B cell (primary cell): ENCODE measurements around the gene PMP22. TPM values are rescaled to one million over a fixed set of nuclear protein-coding genes. Genes with fewer than 3 reads are reported as not detected.

ENCODE experiments used
- ATAC-seq: fragments of 200-7000 bp; cut with Tn5 transposase; one replicate; pipeline ENCODE4 v1.10.0; 2021; ENCODE audit warnings: low read depth, mild to moderate bottlenecking, moderate number of reproducible peaks, moderate library complexity
- CTCF ChIA-PET: fragments of 350-600 bp; sonication (Branson Sonifier 250); formaldehyde crosslinking; loops from one replicate; lab custom pipeline; 2021; ENCODE audit warnings: antibody characterized with exemption, inconsistent platforms; lab: Charles Lee
- POLR2A ChIA-PET: fragments of 350-600 bp; sonication (Branson Sonifier 250); formaldehyde crosslinking; loops from one replicate; lab custom pipeline; 2021; ENCODE audit warnings: antibody characterized with exemption; lab: Charles Lee
- DNase-seq: peaks from one replicate; pipeline ENCODE4 v3.0.0; 2013
- H2AFZ ChIP-seq: 2 replicates; pipeline ENCODE4 v1.6.1; 2012; ENCODE audit warnings: mild to moderate bottlenecking, low read depth, low read length; ENCODE audit not compliant: insufficient read depth, poor library complexity, severe bottlenecking
- H3K27ac ChIP-seq, 2 donors: 1 replicate in 1 of 2; 2 replicates in 1 of 2; pipeline ENCODE4 v1.5.1; 2012 to 2013; ENCODE audit warnings: low read length in 2 of 2, mild to moderate bottlenecking in 2 of 2, moderate library complexity in 1 of 2
- H3K27me3 ChIP-seq, 4 experiments: fragments of 200-600 bp in 1 of 4; sonication (generic) in 1 of 4; replicated peaks in 1 of 4; 1 replicate in 2 of 4; 2 replicates in 2 of 4; pipeline versions ENCODE4 v1.6.1 to v1.7.0; 2013 to 2016; ENCODE audit warnings: low read length in 3 of 4, mild to moderate bottlenecking in 2 of 4, mixed read lengths in 1 of 4, moderate library complexity in 1 of 4; ENCODE audit not compliant: insufficient read depth in 4 of 4, control insufficient read depth in 3 of 4; ENCODE audit errors: control extremely low read depth in 1 of 4
- H3K36me3 ChIP-seq, 2 experiments: replicated peaks in 1 of 2; 1 replicate in 1 of 2; 2 replicates in 1 of 2; pipeline versions ENCODE4 v1.6.1 to v1.7.1; 2013; ENCODE audit warnings: low read length in 1 of 2; ENCODE audit not compliant: insufficient read depth in 2 of 2, control insufficient read depth in 1 of 2; ENCODE audit errors: control extremely low read depth in 1 of 2, extremely low read depth in 1 of 2
- H3K4me1 ChIP-seq, 2 donors: fragments of 200-600 bp in 1 of 2; sonication (generic) in 1 of 2; 1 replicate in 1 of 2; 2 replicates in 1 of 2; pipeline versions ENCODE4 v1.5.1 to v1.6.1; 2013 to 2017; ENCODE audit warnings: low read length in 2 of 2; ENCODE audit not compliant: control insufficient read depth in 2 of 2, insufficient read depth in 2 of 2
- H3K4me2 ChIP-seq: replicated peaks from 2 replicates; pipeline ENCODE3; 2012; ENCODE audit warnings: mild to moderate bottlenecking, low read depth, low read length; ENCODE audit not compliant: poor library complexity, severe bottlenecking
- H3K4me3 ChIP-seq, 5 experiments: fragments of 200-600 bp in 1 of 5; sonication (generic) in 1 of 5; 1 replicate in 3 of 5; 2 replicates in 2 of 5; pipeline versions ENCODE4 v1.5.1 to v1.7.0; 2011 to 2016; ENCODE audit warnings: low read length in 4 of 5, mild to moderate bottlenecking in 4 of 5, low read depth in 2 of 5, control low read depth in 1 of 5, moderate library complexity in 1 of 5; ENCODE audit not compliant: insufficient read depth in 1 of 5; ENCODE audit errors: control extremely low read depth in 1 of 5, extremely low read depth in 1 of 5
- H3K79me2 ChIP-seq: fragments of 200-600 bp; sonication (generic); one replicate; pipeline ENCODE4 v1.6.0; 2016; ENCODE audit warnings: low read length; ENCODE audit not compliant: control insufficient read depth, insufficient read depth
- H3K9ac ChIP-seq: fragments of 200-600 bp; sonication (generic); 2 replicates; pipeline ENCODE4 v1.6.1; 2017; ENCODE audit warnings: mild to moderate bottlenecking, low read length, moderate library complexity
- H3K9me3 ChIP-seq, 3 donors: one replicate each; pipeline versions ENCODE4 v1.6.1 to v1.7.1; 2013; ENCODE audit warnings: low read length in 2 of 3; ENCODE audit not compliant: control insufficient read depth in 2 of 3, insufficient read depth in 1 of 3; ENCODE audit errors: control extremely low read depth in 1 of 3
- H4K20me1 ChIP-seq: 2 replicates; pipeline ENCODE4 v1.6.0; 2012; ENCODE audit warnings: mild to moderate bottlenecking, low read length; ENCODE audit not compliant: insufficient read depth, control insufficient read depth, poor library complexity, severe bottlenecking
- H3K27ac Mint-ChIP-seq: one replicate; pipeline ENCODE4 v1.8.0; 2021; ENCODE audit warnings: mixed read lengths
- H3K27me3 Mint-ChIP-seq: one replicate; pipeline ENCODE4 v1.8.0; 2021; ENCODE audit warnings: mixed read lengths
- H3K4me1 Mint-ChIP-seq: one replicate; pipeline ENCODE4 v1.8.0; 2021; ENCODE audit warnings: mixed read lengths
- H3K4me3 Mint-ChIP-seq: one replicate; pipeline ENCODE4 v1.8.0; 2021; ENCODE audit warnings: mixed read lengths
- H3K9me3 Mint-ChIP-seq: one replicate; pipeline ENCODE4 v1.8.0; 2022; ENCODE audit warnings: mixed read lengths; ENCODE audit not compliant: insufficient read depth
- CTCF ChIP-seq: fragments of 200-600 bp; IDR thresholded peaks from one replicate; pipeline ENCODE4 v1.8.0; 2022; ENCODE audit warnings: antibody characterized with exemption, mild to moderate bottlenecking
- EZH2 ChIP-seq: IDR thresholded peaks from 2 replicates; pipeline ENCODE4 v1.6.1; 2012; ENCODE audit warnings: borderline replicate concordance, low read depth, mild to moderate bottlenecking, moderate library complexity, low read length; ENCODE audit not compliant: insufficient read depth, poor library complexity, severe bottlenecking
- WGBS: methylation state at CpG from one replicate; pipeline ENCODE4 v1.1.5; 2013; ENCODE audit warnings: missing lambda C conversion rate; ENCODE audit not compliant: insufficient coverage; 5-methylcytosine and 5-hydroxymethylcytosine counted together
- intact Hi-C: fragments of 100-400 bp; cut with micrococcal nuclease; formaldehyde crosslinking; loops from one replicate; pipeline ENCODE4 v1.10.0; 2022
- polyA plus RNA-seq: library from polyadenylated mRNA; depleted of rRNA; stranded (reverse); fragments of >200 nt; gene quantifications from 2 replicates; pipeline ENCODE4 v1.2.3, GENCODE V29; 2012
- total RNA-seq, 2 donors: library from RNA; stranded (reverse); fragments of 120-200 nt in 1 of 2; gene quantifications; 1 replicate in 1 of 2; 2 replicates in 1 of 2; pipeline versions ENCODE4 v1.2.3 to v1.2.4, GENCODE V29; 2013 to 2022

The PMP22 gene
- total and polyA plus RNA-seq, 2 donors (not counting 1 experiment from before 2014, with no cell fraction given), result 0.71 TPM; not detected in 1

GRCh38 chr17:15256689-15257088 lies 8.4 kb downstream of the PMP22 start:
- Mint-ChIP-seq H3K27me3 (peaks cover 56% of the 10 kb centered on the region), H3K9me3 (no peaks in the 10 kb centered on the region), H3K4me1 (peaks cover 17% of the 10 kb centered on the region), H3K4me3 (no peak overlapping the region), H3K27ac (no peak overlapping the region)
- H2AFZ ChIP-seq, result no peak overlapping the region
- H3K27me3 ChIP-seq, result peaks cover 0 to 32% (median 21%) of the 10 kb centered on the region in 4 experiments
- peaks cover 12 to 16% of the 10 kb centered on the region in 2 donors for H3K4me1 ChIP-seq
- no peak overlapping the region for H3K4me3 ChIP-seq
- CTCF ChIA-PET, result interaction anchor here (0.9 to 2.8 kb wide), 4 partner anchors 9 to 246 kb away, joined by 3 to 10 read pairs (median 6); partner anchors contain the start of gene PMP22
- H3K9me3 ChIP-seq, result peaks cover 0 to 3% (median 0%) of the 10 kb centered on the region in 3 donors
- no peaks in the 10 kb centered on the region for H3K79me2 ChIP-seq
- no peaks in the 10 kb centered on the region for H3K36me3 ChIP-seq
- no peak overlapping the region for H3K9ac ChIP-seq
- POLR2A ChIA-PET, result no interaction called here
- intact Hi-C loops, result loop anchor here (1.0 kb wide), 1 partner anchor 247 kb away; no protein-coding TSS in a partner anchor
- TF ChIP-seq EZH2 (no peak), CTCF (no peak)
- no peak overlapping the region for H3K4me2 ChIP-seq
- H3K27ac ChIP-seq, result no peak overlapping the region
- DNase-seq (no peak), ATAC-seq (no peak)
- no peaks in the 10 kb centered on the region for H4K20me1 ChIP-seq
- WGBS, result 16% methylated on average over 5 of the region's 7 CpGs

- no peaks in the 10 kb centered on the region for H3K9me3 Mint-ChIP-seq
- DNase-seq (no peak), ATAC-seq (no peak)
- no peak overlapping the region for H3K4me3 Mint-ChIP-seq
- ChIA-PET POLR2A (no interaction called here), CTCF (no interaction called here)
- H3K4me2 ChIP-seq, result no peak overlapping the region
- no peak overlapping the region for H3K27ac Mint-ChIP-seq
- H2AFZ ChIP-seq, result no peak overlapping the region
- H3K4me1 Mint-ChIP-seq, result peaks cover 15% of the 10 kb centered on the region
- H3K27me3 ChIP-seq, result peaks cover 0 to 24% (median 17%) of the 10 kb centered on the region in 4 experiments
- no peaks in the 10 kb centered on the region for H3K9me3 ChIP-seq
- no peaks in the 10 kb centered on the region for H4K20me1 ChIP-seq
- WGBS, result 100% methylated on average over 3 of the region's 13 CpGs
- intact Hi-C loops, result no loop called here
- TF ChIP-seq EZH2 (no peak), CTCF (no peak)
- H3K4me1 ChIP-seq, result peaks cover 8 to 12% of the 10 kb centered on the region in 2 donors
- peaks cover 55% of the 10 kb centered on the region for H3K27me3 Mint-ChIP-seq
- H3K9ac ChIP-seq, result no peak overlapping the region
- no peaks in the 10 kb centered on the region for H3K36me3 ChIP-seq
- H3K4me3 ChIP-seq, result no peak overlapping the region
- H3K27ac ChIP-seq, result no peak overlapping the region
- no peaks in the 10 kb centered on the region for H3K79me2 ChIP-seq
Observed at GRCh38 chr17:15255713-15256454, 9.2 kb downstream of the PMP22 start.
